OCI-LY3 (cell line): ENCODE results near the gene FLNB.
A peak's percentile ranks its signal among the peaks of the same experiment; 100 is the strongest.

Source experiments
- H2AFZ ChIP-seq: fragments of 200-600, 300-600 bp; shearing (Covaris generic); 2 replicates; pipeline ENCODE4 v1.6.0; 2014; ENCODE audit warnings: antibody characterized with exemption, low read depth, low read length
- H3K27ac ChIP-seq: fragments of 200-600, 300-600 bp; sonication (generic); 2 replicates; pipeline ENCODE4 v1.5.1; 2014; ENCODE audit warnings: mild to moderate bottlenecking, low read length, moderate library complexity, mixed read lengths
- H3K27me3 ChIP-seq: fragments of 200-600, 300-600 bp; sonication (generic); 2 replicates; pipeline ENCODE4 v1.6.1; 2014; ENCODE audit warnings: low read depth, low read length, mixed read lengths
- H3K36me3 ChIP-seq: fragments of 200-600, 300-600 bp; sonication (generic); replicated peaks from 2 replicates; pipeline ENCODE3; 2014; ENCODE audit warnings: low read depth, low read length, mixed read lengths
- H3K4me1 ChIP-seq: fragments of 300-600, 200-600 bp; sonication (generic); 2 replicates; pipeline ENCODE4 v1.6.1; 2014; ENCODE audit warnings: low read length, mixed read lengths
- H3K4me2 ChIP-seq: fragments of 200-600, 300-600 bp; sonication (generic); 2 replicates; pipeline ENCODE4 v1.6.1; 2014; ENCODE audit warnings: low read length, mixed read lengths
- H3K4me3 ChIP-seq: fragments of 300-600, 200-600 bp; sonication (generic); 2 replicates; pipeline ENCODE4 v1.5.1; 2014; ENCODE audit warnings: antibody characterized with exemption, mild to moderate bottlenecking, low read length, moderate library complexity
- H3K79me2 ChIP-seq: fragments of 300-600, 200-600 bp; shearing (Covaris generic); 2 replicates; pipeline ENCODE4 v1.6.1; 2014; ENCODE audit warnings: mild to moderate bottlenecking, low read length, mixed read lengths
- H3K9ac ChIP-seq: fragments of 300-600, 200-600 bp; shearing (Covaris generic); 2 replicates; pipeline ENCODE4 v1.6.0; 2014; ENCODE audit warnings: mild to moderate bottlenecking, low read length, moderate library complexity
- H3K9me3 ChIP-seq: fragments of 200-600, 300-600 bp; shearing (Covaris generic); 2 replicates; pipeline ENCODE4 v1.6.1; 2014; ENCODE audit warnings: low read length, mixed read lengths; ENCODE audit not compliant: insufficient read depth
- H4K20me1 ChIP-seq: fragments of 200-600, 300-600 bp; sonication (generic); 2 replicates; pipeline ENCODE4 v1.6.1; 2016; ENCODE audit warnings: low read length, mixed read lengths; ENCODE audit not compliant: insufficient read depth
- EZH2phosphoT487 ChIP-seq: fragments of 200-600 bp; shearing (Covaris generic); IDR thresholded peaks from 2 replicates; pipeline ENCODE4 v1.6.1; 2018; ENCODE audit warnings: antibody characterized with exemption, mixed run types, low read depth
- TF ChIP-seq, protein P1 (sequence below): fragments of 200-600, 300-600 bp; sonication (generic); IDR thresholded peaks from 2 replicates; pipeline ENCODE4 v1.5.1; 2014; ENCODE audit warnings: antibody characterized with exemption, low read length, low read depth

FLNB gene

DNA sequence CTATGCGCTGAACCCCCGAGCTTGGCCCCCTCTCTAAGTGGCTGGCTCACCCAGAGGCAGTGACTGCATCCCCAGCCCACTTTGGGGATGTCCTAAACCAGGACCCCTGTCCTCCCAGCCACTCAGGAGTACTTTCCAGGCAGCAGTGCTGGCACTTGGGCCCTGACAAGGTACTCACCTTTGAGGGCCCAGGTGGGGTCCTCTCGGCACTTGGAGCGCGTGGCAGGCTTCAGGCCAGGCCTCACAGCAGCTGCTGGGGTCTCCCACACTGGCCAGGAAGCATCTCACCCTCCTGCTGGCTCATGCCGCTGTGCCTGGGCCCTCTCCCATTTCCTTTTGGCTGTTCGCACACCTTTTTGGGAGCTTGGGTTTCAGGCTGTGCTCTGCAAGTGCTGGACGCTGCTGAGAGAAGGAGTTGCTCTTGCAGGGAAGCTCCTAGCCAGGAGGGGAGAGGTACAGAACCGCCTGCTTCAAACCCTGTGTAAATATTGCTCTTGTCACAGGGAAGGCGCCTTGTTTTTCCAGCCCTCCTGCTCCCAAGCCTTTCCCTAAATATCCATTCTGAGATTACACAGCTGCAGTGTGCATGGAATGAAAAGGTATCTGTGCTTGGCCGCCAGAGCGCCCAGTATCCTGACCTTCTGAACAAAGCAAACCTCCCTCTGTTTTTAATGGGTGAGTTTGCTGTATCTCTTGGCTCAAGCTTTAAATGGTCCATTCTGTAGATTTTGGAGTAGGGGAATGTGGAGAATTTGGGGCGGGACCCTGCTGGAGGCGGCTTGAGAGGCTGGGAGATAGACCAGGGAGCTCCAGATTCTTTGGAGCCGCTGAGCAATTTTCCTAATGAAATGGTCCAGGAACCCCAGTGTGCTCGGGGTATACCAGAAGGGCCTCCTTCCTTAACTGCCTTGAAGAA, 156.9 kb downstream of the FLNB start:
- H3K4me2 ChIP-seq = no peak overlapping the region
- no peaks in the 10 kb centered on the region for H3K4me1 ChIP-seq
- TF ChIP-seq, protein P1, sequence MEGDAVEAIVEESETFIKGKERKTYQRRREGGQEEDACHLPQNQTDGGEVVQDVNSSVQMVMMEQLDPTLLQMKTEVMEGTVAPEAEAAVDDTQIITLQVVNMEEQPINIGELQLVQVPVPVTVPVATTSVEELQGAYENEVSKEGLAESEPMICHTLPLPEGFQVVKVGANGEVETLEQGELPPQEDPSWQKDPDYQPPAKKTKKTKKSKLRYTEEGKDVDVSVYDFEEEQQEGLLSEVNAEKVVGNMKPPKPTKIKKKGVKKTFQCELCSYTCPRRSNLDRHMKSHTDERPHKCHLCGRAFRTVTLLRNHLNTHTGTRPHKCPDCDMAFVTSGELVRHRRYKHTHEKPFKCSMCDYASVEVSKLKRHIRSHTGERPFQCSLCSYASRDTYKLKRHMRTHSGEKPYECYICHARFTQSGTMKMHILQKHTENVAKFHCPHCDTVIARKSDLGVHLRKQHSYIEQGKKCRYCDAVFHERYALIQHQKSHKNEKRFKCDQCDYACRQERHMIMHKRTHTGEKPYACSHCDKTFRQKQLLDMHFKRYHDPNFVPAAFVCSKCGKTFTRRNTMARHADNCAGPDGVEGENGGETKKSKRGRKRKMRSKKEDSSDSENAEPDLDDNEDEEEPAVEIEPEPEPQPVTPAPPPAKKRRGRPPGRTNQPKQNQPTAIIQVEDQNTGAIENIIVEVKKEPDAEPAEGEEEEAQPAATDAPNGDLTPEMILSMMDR = no peak
- TF ChIP-seq EZH2phosphoT487 = no peak
- no peaks in the 10 kb centered on the region for H3K9me3 ChIP-seq
- H4K20me1 ChIP-seq = no peaks in the 10 kb centered on the region
- no peaks in the 10 kb centered on the region for H3K79me2 ChIP-seq
- H3K4me3 ChIP-seq = no peak overlapping the region
- no peaks in the 10 kb centered on the region for H3K36me3 ChIP-seq
- no peak overlapping the region for H3K27ac ChIP-seq
- no peak overlapping the region for H2AFZ ChIP-seq
- no peaks in the 10 kb centered on the region for H3K27me3 ChIP-seq
- H3K9ac ChIP-seq = no peak overlapping the region

DNA sequence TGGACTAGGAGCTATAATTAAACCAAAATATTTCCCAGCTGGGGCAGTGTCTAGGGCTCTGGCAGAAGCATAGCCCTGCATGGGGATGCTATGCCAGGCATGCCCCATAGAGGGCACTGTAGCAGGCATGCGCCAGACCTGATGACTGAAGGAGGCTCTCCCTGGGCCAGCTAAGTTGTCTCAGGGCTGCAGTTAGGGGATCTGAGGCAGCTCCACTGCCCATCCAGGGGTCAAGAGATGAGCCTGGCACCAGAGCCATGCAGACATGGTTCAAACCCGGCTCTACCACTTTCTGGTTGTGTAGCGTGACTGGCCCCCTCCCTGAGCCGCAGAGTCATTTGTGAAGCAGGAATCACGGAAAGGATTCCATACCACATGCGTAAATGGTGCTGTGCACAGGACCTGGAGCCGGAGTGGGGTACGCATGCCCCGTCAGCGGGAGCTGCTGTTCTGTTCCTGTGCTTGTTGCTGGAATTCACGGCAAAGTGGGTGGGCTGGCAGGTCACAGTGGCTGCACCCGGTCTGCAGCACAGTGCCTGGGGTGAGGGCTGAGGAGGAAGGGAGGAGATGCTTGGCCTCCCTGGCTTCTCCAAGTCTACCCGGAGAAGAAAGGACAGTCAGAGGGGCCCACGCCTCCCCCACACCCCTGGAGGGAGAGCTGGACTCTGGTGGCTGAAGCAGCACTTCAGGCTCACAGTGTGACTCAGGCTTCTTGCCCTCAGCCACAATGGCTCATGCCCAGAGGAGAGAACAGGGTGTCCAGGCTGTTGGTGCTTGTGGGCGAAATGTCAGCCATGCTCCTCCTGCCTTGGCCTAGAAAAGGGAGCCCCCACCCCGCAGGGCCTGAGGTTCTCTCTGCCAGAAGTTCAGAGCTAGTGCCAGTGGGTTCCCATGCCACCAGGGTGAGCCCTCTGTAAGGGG, 159.5 kb downstream of the FLNB start:
- Histone ChIP-seq H4K20me1 (no peaks in the 10 kb centered on the region), H3K9ac (no peak overlapping the region), H3K4me3 (no peak overlapping the region), H3K27me3 (no peaks in the 10 kb centered on the region), H3K27ac (no peak overlapping the region), H3K79me2 (no peaks in the 10 kb centered on the region), H3K4me2 (no peak overlapping the region), H3K36me3 (no peaks in the 10 kb centered on the region), H3K4me1 (no peaks in the 10 kb centered on the region), H2AFZ (0 out of 2 replicates have a peak overlapping the region, but pooled peaks have one; percentile 31), H3K9me3 (no peaks in the 10 kb centered on the region)
- TF ChIP-seq, protein P1 = peak; percentile 93
- TF ChIP-seq EZH2phosphoT487 = no peak

DNA sequence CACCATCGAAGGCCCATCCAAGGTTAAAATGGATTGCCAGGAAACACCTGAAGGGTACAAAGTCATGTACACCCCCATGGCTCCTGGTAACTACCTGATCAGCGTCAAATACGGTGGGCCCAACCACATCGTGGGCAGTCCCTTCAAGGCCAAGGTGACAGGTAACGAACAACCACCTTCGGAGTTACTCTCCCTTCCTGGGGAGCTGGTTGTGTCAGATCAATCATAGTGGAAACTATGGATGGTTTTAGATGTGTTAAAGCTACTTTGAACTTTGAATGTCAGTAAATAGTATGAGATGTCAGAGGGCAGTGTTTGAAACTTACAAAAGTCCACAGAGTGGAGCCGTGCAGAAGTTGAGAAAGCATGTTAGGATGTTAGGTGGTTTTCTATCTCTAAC, 160.3 kb downstream of the FLNB start:
- H3K27ac ChIP-seq = no peak overlapping the region
- no peaks in the 10 kb centered on the region for H3K27me3 ChIP-seq
- H3K9ac ChIP-seq = no peak overlapping the region
- no peaks in the 10 kb centered on the region for H3K36me3 ChIP-seq
- no peaks in the 10 kb centered on the region for H3K79me2 ChIP-seq
- TF ChIP-seq, protein P1 = no peak
- no peak for TF ChIP-seq EZH2phosphoT487
- H3K9me3 ChIP-seq = no peaks in the 10 kb centered on the region
- H3K4me3 ChIP-seq = no peak overlapping the region
- no peak overlapping the region for H2AFZ ChIP-seq
- H4K20me1 ChIP-seq = no peaks in the 10 kb centered on the region
- H3K4me2 ChIP-seq = no peak overlapping the region
- no peaks in the 10 kb centered on the region for H3K4me1 ChIP-seq

DNA sequence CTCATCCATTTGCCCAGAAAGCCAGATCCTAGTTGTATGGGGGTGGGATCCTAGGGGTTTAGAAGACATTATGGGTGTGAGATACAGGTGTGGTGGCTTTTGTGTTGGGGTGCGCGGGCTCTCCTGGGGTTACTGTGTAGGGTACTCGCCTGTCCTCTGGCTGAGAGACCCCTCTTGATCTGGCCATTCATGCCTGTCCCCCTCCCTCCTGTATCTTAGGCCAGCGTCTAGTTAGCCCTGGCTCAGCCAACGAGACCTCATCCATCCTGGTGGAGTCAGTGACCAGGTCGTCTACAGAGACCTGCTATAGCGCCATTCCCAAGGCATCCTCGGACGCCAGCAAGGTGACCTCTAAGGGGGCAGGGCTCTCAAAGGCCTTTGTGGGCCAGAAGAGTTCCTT, 161.1 kb downstream of the FLNB start:
- H3K9ac ChIP-seq = no peak overlapping the region
- H3K27ac ChIP-seq = no peak overlapping the region
- no peaks in the 10 kb centered on the region for H3K36me3 ChIP-seq

More for the DNA sequence above, 161.1 kb downstream of the FLNB start:
- Histone ChIP-seq H3K27me3 (no peaks in the 10 kb centered on the region), H3K4me1 (no peaks in the 10 kb centered on the region), H3K79me2 (no peaks in the 10 kb centered on the region), H2AFZ (no peak overlapping the region), H3K4me3 (no peak overlapping the region), H4K20me1 (no peaks in the 10 kb centered on the region), H3K9me3 (no peaks in the 10 kb centered on the region), H3K4me2 (no peak overlapping the region)
- TF ChIP-seq, protein P1 = no peak
- TF ChIP-seq EZH2phosphoT487 = no peak
